ENCODE results near the gene HIVEP2.

The HIVEP2 gene

DNA sequence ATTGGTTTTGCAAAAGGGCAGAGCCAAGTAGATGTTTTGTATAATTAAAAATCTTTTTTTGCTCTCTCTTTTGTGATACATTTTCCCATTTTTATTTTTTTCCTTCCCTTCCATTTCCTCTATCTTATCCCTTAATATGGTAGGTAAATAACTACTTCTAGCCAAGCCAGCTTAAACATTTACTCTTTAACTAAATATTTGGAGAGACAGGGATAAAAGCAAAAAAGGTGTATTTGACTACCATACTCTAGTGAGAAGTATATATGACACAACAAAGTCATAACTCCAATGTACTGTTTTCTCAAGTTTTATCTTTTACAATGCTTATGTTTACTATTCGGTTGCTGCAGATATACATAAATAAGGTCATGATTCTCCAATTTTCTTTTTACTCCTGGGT lies 154.7 kb downstream of the HIVEP2 start:
- DNase-seq (ENCODE audit: low read depth in 2 of 3, low spot score in 2 of 3) = no peak

DNA sequence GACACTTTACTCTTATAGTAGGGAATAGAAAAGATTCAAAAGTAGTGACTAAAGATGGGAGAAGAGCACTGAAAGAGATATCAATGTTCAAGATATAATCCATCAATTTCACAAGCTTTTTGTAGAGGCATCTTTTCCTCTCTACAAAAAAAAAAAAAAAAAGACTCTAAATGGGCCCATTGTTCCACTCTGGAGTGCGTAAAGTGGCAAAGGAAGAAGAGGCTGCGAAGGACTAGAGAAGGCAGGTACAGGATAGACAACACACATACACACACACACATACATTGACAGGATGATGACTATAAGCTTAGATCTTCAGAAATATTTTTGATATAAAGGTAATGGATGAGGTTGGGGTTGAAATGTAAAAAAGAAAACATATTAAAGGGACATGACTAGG lies 157.6 kb downstream of the HIVEP2 start:
- no peak for DNase-seq (ENCODE audit: low read depth in 2 of 3, low spot score in 2 of 3)

DNA sequence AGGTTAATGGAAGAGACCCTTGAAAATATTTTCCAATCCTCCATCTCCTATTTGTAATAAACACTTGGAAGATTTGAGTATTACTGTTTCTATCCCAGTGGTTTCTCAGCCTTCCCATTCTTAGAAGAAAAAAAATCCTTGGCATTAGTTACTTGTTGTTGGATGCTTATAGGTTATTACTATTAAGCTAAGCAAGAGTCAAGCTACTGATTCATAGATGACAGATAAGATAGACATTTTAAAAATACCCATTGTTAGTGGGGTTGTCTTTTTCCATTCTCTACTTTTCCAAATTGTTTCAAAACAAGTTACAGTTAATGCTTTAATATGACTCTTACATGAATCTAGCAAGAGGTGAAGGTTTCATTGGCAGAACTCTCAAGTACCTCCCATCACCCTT lies 158.5 kb downstream of the HIVEP2 start:
- no peak for DNase-seq (ENCODE audit: low read depth in 2 of 3, low spot score in 2 of 3)

DNA sequence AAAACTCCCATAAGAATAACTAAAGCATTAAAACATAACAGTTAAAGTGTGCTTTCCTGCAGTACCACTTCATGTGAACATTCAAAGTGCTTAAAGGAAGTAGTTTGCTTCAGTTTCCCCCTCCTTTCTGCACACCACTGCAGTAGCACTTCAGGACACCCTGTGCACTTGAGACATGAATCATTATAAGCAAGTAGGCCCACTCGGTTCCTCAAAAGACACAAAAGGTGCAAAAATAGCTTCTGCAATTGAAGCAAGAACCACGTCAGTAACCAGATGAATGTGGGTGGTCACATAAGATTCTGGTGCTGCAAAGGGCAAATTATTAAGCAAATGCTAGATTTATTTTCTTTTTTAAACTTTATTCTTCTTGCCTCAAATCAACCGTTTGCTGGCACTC lies 160.6 kb downstream of the HIVEP2 start:
- no peak for DNase-seq (ENCODE audit: low read depth in 2 of 3, low spot score in 2 of 3)

DNA sequence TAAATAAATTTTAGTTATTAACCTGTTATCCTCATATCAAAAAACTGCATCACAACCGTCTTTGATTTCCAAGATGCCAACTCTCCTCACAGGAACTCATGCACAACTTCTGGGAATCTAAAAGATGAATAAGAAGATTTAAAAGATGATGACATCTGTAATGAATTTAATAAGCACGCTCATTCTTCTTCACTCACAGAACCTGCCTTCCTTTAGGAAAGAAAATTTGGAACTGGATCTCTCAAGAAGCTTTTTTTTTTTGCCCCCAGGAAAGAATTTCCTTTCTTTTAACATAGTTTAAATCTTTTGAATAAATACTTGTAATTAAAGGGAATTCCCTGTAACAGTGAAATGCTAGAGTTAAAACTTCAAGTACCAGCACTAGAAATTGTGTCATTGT lies 161.5 kb downstream of the HIVEP2 start:
- DNase-seq (ENCODE audit: low read depth in 2 of 3, low spot score in 2 of 3) = no peak

DNA sequence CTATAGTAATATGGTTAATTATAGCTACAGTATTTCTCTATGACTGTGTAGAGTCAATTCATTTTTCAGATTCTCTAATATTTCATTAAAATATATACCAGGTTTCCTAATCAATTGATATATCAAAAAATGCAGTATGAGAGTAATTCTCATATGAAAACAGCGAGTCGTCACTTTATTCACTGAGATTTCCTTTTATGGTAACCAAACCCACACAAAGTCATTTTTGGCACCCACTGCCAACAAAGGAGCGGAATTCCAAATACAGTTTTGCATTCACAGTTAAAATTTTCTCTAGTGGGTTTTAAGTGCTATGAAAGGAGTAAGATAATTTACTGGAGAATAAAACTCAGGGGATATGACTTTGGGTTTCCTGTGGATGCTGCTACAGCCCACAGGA lies 163.8 kb downstream of the HIVEP2 start:
- DNase-seq (ENCODE audit: low read depth in 2 of 3, low spot score in 2 of 3) = no peak

DNA sequence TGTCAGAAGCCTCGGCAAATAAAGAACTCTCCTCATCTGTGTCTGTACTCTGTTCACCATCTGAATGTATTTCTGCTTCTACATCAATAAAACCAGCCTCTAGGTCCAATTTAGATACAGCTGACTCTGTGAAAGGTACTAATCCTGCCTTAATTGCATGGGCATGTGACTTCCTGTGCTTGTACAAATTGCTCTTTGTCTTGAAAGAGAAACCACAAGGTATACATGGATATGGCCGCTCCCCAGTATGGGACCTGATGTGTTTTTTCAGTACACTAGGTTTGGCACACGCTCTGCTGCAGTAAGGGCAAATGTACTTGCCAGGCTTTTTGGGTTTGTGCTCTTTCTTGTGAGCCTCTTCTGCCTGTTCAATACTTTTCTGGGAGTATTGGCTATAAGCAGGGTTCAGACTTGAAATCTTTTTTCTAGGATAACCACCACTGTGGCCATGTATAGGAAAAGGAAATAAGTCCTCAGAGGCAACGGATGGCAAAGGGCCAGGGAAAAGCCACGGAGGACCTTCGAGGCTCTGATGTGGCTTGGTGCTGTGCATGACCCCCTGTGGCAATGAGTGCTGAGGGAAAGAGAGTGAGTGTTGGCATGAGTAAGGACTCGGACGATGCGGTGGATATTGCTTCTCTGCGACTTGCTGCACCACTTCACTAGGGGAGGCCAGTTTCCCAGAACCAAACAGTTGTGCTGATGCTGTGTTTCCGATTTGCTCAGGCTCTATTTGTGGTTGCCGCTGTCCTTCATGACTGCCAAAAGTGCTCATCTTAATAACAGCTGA lies 170.9 kb downstream of the HIVEP2 start:
- DNase-seq (ENCODE audit: low read depth in 2 of 3, low spot score in 2 of 3) = no peak

DNA sequence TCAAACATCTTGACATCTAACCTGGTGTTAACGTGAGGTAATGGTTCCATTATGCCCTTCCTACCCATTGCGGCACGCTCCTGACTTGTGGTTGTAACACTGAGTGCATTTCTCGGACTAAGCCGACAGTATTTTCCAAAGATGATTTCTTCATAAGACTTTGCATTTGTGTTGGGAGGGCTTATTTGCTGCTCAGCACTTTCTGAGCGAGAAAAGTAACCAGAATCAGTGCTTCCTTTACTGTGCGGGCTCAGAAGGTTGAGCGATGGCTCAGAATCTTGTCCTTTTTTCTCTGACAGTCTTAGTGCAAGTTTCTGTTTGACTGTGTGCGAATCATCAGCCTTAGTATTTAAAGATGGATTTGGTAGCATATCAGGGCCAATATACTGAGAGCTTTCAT lies 171.7 kb downstream of the HIVEP2 start:
- DNase-seq (ENCODE audit: low read depth in 2 of 3, low spot score in 2 of 3) = no peak

DNA sequence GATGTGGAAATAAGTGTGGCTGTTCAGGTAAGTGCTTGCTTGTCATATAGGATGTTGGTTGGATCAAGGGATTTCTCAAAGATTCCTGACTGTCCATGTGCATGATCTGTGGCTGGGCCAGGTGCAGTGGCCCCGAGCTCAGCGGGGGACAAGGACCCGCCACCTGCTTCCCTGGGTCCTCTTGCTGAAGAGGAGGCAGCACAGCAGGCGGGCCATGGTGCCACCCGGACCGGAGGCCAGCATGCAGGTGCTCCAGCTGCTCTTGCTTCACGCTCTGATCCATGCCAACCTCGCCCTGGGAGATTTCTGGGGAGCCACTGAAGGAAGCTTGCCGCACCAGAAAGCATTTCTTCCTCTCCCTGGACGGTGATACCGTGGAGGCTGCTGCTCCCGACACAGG lies 173.8 kb downstream of the HIVEP2 start:
- DNase-seq (ENCODE audit: low read depth in 2 of 3, low spot score in 2 of 3) = no peak

DNA sequence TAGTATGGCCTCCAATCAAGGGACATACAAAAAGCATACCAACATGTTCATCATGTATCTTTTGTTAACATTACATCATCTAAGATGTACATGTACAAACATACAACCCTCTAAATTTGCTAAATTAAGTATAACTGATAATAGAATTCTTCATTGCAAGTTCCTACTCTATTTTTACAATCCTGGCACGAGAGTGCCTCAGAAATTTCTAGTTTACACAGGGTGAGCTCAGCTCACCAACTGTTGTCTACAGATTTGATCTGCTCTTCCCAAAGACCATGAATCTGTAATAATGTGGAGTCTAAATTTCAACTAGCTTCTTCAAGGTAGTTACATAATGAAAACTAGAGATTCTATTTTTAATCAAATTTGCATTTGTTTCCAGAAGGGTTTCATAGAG lies 179.7 kb downstream of the HIVEP2 start:
- DNase-seq (ENCODE audit: low read depth in 2 of 3, low spot score in 2 of 3) = no peak

DNA sequence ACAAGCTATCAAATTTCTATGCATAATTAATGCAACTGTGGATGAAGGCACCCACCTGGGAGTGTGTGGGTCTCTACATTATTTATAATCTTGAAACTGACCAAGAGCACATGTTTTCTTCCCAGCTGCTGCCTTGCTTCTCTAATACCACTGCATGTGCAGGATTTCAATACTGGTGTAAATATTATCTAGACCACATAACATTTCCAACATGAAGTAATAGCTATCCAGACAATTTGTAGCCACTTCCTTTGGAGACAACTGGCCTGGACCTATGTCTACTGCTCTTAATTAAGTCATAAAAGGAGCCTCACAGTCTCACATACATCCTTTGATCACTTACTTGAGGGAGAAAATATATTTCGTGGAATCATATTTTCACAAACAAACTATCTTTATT lies 180.7 kb downstream of the HIVEP2 start:
- no peak for DNase-seq (ENCODE audit: low read depth in 2 of 3, low spot score in 2 of 3)

DNA sequence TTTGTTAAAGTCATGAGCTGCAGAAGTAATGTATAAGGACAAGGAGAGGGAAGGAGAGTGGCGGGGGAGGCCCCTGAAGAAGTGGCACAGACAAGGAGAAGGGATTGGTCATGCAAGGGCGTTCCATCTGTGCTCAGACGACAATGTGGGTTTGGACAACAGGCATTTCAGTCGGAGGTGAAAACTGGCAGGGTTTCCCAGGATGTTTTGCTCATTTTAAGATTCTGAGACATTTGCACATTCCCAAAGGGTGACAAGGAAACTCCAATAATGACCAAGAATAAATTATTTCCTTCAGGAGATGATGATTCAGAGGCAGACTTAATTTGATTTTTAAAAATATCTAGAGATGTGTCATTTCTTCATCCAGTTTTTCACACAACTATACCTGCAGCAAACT lies 181.8 kb downstream of the HIVEP2 start:
- no peak for DNase-seq (ENCODE audit: low read depth in 2 of 3, low spot score in 2 of 3)

DNA sequence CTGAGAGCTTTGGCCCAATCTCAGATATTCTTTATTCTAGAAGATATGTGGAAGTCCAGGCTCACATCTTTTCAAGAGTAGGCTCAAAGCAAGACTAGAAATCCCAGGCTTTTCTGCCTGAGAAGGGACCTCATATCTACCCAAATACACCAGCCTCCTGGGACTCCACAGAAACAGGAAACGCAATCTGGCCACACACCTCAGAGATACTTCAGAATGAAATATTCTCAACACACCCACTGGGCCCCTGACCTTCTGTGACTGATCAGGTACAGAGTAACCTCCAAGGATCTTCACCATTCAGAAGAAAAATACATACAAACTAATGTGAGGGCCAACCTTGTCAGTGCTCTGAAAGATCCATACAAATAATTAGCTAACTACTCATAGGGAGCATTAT lies 183.2 kb downstream of the HIVEP2 start:
- DNase-seq (ENCODE audit: low read depth in 2 of 3, low spot score in 2 of 3) = no peak

DNA sequence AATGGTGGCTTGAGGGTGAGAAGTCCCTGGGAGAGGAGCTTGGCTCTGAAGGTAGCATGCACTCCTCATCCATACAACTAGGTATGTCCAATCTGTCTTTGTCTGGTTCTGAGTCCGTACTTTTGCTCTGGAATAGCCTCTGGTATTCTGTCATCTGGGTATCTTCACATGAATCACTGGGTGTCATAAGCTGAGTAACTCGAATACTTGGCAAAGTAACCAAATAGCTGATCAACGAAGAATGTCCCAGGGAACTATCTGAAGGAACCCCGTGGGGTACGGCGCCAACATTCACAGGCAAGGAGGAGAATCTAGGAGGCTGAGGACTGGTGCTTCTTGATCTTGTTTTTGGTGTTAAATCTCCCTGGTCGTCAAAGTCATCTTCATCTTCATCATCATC lies 184.8 kb downstream of the HIVEP2 start:
- DNase-seq (ENCODE audit: low read depth in 2 of 3, low spot score in 2 of 3) = no peak

DNA sequence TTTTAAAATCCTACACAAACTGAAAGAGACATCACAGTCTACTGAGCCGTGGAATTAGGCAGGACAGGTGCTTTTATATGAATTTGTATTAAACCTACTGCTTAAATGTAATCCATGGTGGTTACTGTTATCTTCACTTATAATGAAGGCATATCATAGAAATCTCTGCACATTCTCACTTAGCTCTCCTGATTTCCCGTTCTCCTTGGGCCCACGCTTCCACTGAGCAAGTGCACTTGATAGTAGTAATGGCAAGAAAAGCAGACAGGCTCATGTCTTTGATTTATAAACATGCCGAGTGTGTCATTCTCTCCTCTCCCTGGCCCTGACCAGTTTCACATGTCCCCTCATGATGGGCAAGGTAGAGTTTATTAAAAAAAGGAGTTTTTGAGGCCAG lies 186.3 kb downstream of the HIVEP2 start:
- DNase-seq (ENCODE audit: low read depth in 2 of 3, low spot score in 2 of 3) = no peak

DNA sequence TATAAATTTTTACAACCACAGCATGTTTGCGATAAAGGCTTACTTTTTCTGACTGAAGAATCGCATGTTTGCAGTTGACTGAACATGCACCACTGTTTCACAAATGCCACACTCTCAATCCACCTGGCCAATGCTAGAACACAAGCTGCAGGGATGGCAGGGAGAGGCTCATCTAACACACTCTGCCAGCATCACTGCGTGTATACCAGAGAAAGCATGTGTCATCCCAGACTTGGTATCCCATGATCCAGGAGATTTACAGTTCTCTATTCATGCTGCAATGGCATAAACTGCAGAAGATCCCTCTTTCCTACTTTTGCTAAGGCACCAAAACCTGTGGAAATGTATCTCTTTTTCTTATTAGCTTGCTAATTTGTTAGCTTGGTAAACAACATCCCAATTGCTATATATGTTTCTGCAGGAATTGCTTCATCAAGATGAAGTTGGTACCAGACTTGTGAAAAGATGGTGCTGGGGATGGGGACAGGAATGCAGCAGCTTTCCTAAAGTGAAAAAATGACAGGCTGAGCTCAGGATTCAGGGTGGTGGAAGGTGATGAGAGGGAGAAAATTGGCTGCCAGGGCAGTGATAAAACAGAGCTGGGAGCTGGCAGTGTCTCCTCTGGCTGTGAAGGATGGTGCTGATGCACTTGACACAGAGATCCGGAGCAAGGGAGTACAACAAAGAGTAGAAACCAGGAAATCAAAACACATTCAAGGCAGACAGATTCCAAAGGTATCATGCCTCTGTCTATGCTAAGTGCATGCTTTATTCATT lies 186.9 kb downstream of the HIVEP2 start:
- no peak for DNase-seq (ENCODE audit: low read depth in 2 of 3, low spot score in 2 of 3)

DNA sequence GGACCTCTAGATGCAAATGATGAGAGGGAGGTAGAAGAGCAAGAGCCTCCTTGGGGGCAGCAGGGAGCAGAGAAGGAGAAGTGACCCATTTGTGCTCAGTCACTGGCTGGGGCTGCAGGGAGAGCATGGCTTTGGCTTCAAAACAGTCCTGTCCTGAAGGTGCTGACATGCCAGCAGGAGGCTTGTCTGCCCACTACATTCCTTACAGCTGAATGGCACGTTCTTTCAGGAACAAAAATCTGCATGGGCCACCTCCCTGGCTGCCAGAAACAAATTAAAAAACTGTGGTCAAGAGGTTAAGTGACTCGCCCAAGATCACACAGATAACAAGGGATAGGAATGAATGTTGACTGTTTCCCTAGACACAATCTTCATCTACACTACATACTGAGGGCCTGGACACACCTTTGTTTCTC lies 188.8 kb downstream of the HIVEP2 start:
- DNase-seq (ENCODE audit: low read depth in 2 of 3, low spot score in 2 of 3) = no peak

DNA sequence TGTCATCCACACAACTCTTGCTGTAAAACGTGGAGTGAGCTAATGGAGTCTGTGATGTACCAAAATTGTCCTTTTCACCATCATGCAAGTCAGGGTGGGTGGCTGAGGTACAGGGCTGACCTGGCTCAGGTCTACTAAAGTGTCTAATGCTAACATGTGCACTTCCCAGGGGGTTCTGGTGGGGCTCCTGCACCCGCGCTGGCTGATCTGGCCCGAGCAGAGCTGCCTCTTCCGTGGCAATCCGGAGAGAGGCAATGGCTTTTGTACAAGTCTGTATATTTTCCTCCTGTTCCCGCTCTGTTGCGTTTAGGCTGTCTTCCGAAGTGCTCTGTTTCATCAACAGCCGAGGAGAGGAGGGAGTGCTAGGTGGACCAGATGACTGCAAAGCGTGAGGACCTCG lies 191.8 kb downstream of the HIVEP2 start:
- DNase-seq (ENCODE audit: low read depth in 2 of 3, low spot score in 2 of 3) = no peak

DNA sequence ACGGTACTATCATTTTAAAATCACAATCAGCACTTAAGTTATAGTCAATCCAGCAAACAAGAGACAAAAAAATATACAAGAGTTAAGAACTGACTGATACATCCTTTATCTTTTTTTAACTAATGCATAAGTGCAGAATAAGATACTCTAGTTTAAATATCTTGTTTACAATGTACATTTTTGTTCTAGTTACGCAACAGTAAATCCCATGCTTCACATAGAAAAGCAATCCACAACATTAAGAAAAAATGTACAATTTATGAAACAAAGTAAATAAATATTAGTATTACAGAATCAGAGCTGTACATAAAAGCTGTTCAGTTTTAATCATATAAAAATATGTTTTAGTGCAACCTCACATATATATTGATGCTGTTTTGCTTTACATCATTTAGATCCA lies 192.6 kb downstream of the HIVEP2 start:
- DNase-seq (ENCODE audit: low read depth in 2 of 3, low spot score in 2 of 3) = no peak

DNA sequence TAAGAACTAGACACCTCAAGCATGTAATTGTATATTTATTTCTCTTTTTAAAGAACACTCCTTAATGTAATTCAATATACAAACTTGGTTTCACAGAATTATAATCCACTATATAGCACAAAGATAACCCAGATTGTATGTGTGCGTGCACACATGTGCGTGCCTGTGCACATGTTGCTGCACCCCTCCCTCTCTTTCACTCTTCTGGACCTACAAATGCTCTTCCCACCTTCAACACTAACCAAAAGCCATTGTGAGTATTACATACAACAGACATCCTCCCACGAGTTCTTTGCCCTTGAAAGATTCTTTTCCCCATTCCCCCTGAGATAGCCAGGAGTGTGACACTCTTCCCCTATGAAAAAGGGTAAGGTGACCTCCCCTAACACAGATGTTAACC lies 193.5 kb downstream of the HIVEP2 start:
- DNase-seq (ENCODE audit: low read depth in 2 of 3, low spot score in 2 of 3) = no peak

DNA sequence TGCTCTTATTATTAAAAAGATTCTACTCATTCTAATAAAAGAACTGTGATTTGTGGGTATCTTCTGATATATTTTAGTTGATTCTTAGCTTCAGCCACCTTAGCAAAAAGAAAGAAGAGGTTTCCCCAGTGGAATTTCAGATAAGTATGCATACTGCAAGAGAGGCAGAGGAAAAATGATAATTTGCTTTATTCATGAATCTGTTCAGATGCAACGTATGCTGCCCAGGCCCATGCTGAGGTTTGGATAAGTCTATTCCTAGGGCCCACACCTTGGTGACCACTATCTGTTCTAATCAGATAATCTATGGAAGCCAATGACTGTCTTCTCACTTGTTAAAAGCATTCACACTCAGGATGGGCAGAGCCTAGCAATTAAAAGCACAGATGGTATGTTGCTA lies 194.0 kb downstream of the HIVEP2 start:
- no peak for DNase-seq (ENCODE audit: low read depth in 2 of 3, low spot score in 2 of 3)

DNA sequence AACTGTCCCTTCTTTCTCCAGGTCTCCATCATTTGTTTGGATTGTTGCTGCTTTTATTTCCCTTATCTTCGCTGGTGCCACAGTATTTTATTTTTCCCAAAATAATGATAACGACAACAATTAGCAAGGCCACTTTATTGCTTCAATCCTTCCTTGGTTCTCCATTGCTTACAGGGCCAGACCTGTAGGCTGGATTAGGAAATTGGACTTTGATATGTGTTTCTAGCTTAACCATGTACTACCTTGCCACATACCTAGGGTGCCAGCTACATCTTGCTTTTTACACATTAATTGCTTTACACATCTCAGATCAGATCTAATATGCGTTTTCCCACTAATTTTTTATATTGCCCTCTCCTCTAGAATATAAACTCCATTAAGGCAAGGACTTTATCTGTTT lies 195.4 kb downstream of the HIVEP2 start:
- no peak for DNase-seq (ENCODE audit: low read depth in 2 of 3, low spot score in 2 of 3)

DNA sequence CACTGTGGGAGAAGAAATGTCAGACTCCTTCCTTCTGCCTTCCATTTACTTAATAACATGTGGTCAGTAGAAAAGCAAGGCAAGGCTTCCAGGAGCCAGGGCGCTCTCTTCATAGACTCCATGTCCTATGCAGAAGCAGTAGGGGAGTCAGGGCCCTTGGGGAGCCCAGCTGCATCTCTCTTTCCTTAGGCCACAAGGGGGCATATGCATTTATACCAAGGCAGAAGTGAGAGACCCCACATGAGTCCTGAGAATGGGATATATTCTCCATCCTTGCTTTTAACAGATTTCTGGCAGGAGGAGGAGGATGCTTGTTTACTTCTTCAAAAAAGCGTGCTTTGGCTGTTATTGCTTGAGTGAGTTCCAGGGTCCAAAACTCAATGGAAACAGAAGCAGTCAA lies 198.5 kb downstream of the HIVEP2 start:
- DNase-seq (ENCODE audit: low read depth in 2 of 3, low spot score in 2 of 3) = no peak
